K562 (cell line): ENCODE results near the gene ZMYM1. TPM values are rescaled to one million over a fixed set of nuclear protein-coding genes. Genes with fewer than 3 reads are reported as not detected.

ENCODE experiments used
- ATAC-seq: fragments of 200-7000 bp; cut with Tn5 transposase; 3 replicates; pipeline ENCODE4 v1.9.1; 2020; ENCODE audit warnings: moderate library complexity
- BruUV-seq: library from RNA; stranded (reverse); fragments of 400-500 nt; replicated peaks from 2 replicates; lab custom pipeline; 2021; lab: Mats Ljungman, UMichigan
- CTCF ChIA-PET: fragments of 300-600 bp; formaldehyde crosslinking; extraction: SDS; loops from one replicate; lab custom pipeline; 2021; ENCODE audit warnings: low intra/inter-chr PET ratio; lab: Yijun Ruan, JAX
- POLR2A ChIA-PET: fragments of 300-600, 350-650 bp; sonication (Branson Sonifier 250); formaldehyde crosslinking; extraction: SDS; loops from one replicate; lab custom pipeline; 2021; ENCODE audit warnings: antibody characterized with exemption, inconsistent platforms; lab: Yijun Ruan, JAX
- DNase-seq, 4 experiments: peaks; one replicate each; pipeline versions ENCODE4 v3.0.0 to v3.0.0-alpha.2; 2011 to 2018; ENCODE audit warnings: low spot score in 3 of 4, mixed read lengths in 3 of 4; ENCODE audit errors: extremely low read depth in 1 of 4
- FAIRE-seq: peaks from 2 replicates; lab custom pipeline; 2011; peaks lifted over from hg19 to GRCh38; lab: Jason Lieb, UNC
- H2AFZ ChIP-seq: 2 replicates; pipeline ENCODE4 v1.6.0; 2011; ENCODE audit warnings: low read depth, low read length, control low read depth, inconsistent platforms
- H3K27ac ChIP-seq: fragments of 200-600 bp; 3 replicates; pipeline ENCODE4 v1.8.0; 2011; ENCODE audit warnings: low read depth, mild to moderate bottlenecking, control low read depth, inconsistent platforms, low read length, moderate library complexity, mixed read lengths; ENCODE audit errors: extremely low read depth
- H3K27me3 ChIP-seq, 2 experiments: fragments of 300-600 bp in 1 of 2; 2 replicates in 1 of 2; 3 replicates in 1 of 2; pipeline versions ENCODE4 v1.6.0 to v1.8.0; 2011; ENCODE audit warnings: inconsistent platforms in 2 of 2, low read length in 2 of 2, mild to moderate bottlenecking in 1 of 2, mixed read lengths in 1 of 2, moderate library complexity in 1 of 2; ENCODE audit not compliant: control insufficient read depth in 2 of 2, insufficient read depth in 2 of 2
- H3K36me3 ChIP-seq: fragments of 300-600 bp; 3 replicates; pipeline ENCODE4 v1.8.0; 2011; ENCODE audit warnings: mild to moderate bottlenecking, low read length, inconsistent platforms; ENCODE audit not compliant: control insufficient read depth, insufficient read depth
- H3K4me1 ChIP-seq, 2 experiments: fragments of 200-600 bp in 1 of 2; replicated peaks in 1 of 2; 2 replicates in 1 of 2; 3 replicates in 1 of 2; pipeline versions ENCODE4 v1.5.1 to v1.8.0; 2011; ENCODE audit warnings: inconsistent platforms in 2 of 2, low read length in 2 of 2, mild to moderate bottlenecking in 1 of 2, mixed read lengths in 1 of 2, moderate library complexity in 1 of 2; ENCODE audit not compliant: control insufficient read depth in 2 of 2, insufficient read depth in 2 of 2
- H3K4me2 ChIP-seq: 2 replicates; pipeline ENCODE4 v1.6.1; 2011; ENCODE audit warnings: low read length, control low read depth, inconsistent platforms, mixed read lengths; ENCODE audit not compliant: insufficient read depth
- H3K4me3 ChIP-seq: fragments of 200-600 bp; sonication (generic), shearing (Covaris generic); 2 replicates; pipeline ENCODE4 v1.5.1; 2016; ENCODE audit warnings: control low read depth, inconsistent platforms
- H3K79me2 ChIP-seq: fragments of 200-600 bp; 3 replicates; pipeline ENCODE4 v1.8.0; 2011; ENCODE audit warnings: low read length, inconsistent platforms; ENCODE audit not compliant: control insufficient read depth, insufficient read depth
- H3K9ac ChIP-seq, 2 experiments: 2 replicates each; pipeline versions ENCODE4 v1.6.0 to v1.6.1; 2011; ENCODE audit warnings: low read depth in 2 of 2, low read length in 2 of 2, control low read depth in 1 of 2, inconsistent platforms in 1 of 2, mild to moderate bottlenecking in 1 of 2, mixed read lengths in 1 of 2; ENCODE audit not compliant: insufficient read depth in 1 of 2
- H3K9me1 ChIP-seq: one replicate; pipeline ENCODE4 v1.6.0; 2011; ENCODE audit warnings: inconsistent platforms, mild to moderate bottlenecking, low read length, moderate library complexity; ENCODE audit not compliant: control insufficient read depth, insufficient read depth
- H3K9me3 ChIP-seq: replicated peaks from 2 replicates; pipeline ENCODE4 v1.5.1; 2011; ENCODE audit warnings: low read depth, low read length, inconsistent platforms; ENCODE audit not compliant: control insufficient read depth, insufficient read depth
- H4K20me1 ChIP-seq: replicated peaks from 2 replicates; pipeline ENCODE4 v1.6.1; 2011; ENCODE audit warnings: low read length, inconsistent platforms, mixed read lengths; ENCODE audit not compliant: control insufficient read depth, insufficient read depth
- CSDE1 ChIP-seq, 2 experiments: fragments of 450-650 bp; IDR thresholded peaks; 2 replicates each; pipeline ENCODE4 v1.6.1; 2016; ENCODE audit warnings: mild to moderate bottlenecking in 1 of 2
- EGR1 ChIP-seq: fragments of 450-650 bp; conservative IDR thresholded peaks from 2 replicates; pipeline ENCODE4 v1.6.1; 2017; ENCODE audit warnings: mild to moderate bottlenecking
- HDAC6 ChIP-seq: IDR thresholded peaks from 2 replicates; pipeline ENCODE4 v1.6.1; 2012; ENCODE audit warnings: low read depth, mild to moderate bottlenecking, control low read depth, inconsistent platforms, low read length, moderate library complexity
- JUND ChIP-seq, 2 experiments: IDR thresholded peaks; 2 replicates in 1 of 2; 3 replicates in 1 of 2; pipeline ENCODE4 v1.6.1; 2011; ENCODE audit warnings: borderline replicate concordance in 2 of 2, low read depth in 2 of 2, low read length in 2 of 2, improper control_type of control experiment in 1 of 2, missing biosample characterization in 1 of 2, missing genetic modification characterization in 1 of 2, missing genetic modification reagents in 1 of 2
- KAT8 ChIP-seq: fragments of 450-650 bp; IDR thresholded peaks from 2 replicates; pipeline ENCODE4 v1.6.1; 2016; ENCODE audit warnings: low read depth, mild to moderate bottlenecking
- MAZ ChIP-seq, 2 experiments: fragments of 450-650 bp in 1 of 2; sonication (generic) in 1 of 2; formaldehyde crosslinking; IDR thresholded peaks in 1 of 2; conservative IDR thresholded peaks in 1 of 2; 2 replicates each; pipeline versions ENCODE4 v1.4.0 to v1.5.0; 2020; ENCODE audit warnings: mild to moderate bottlenecking in 1 of 2, missing genetic modification reagents in 1 of 2
- NFE2 ChIP-seq: IDR thresholded peaks from 2 replicates; pipeline ENCODE4 v1.6.1; 2014; ENCODE audit warnings: antibody characterized with exemption, low read depth
- PCBP2 ChIP-seq: fragments of 200-400 bp; formaldehyde crosslinking; IDR thresholded peaks from 2 replicates; pipeline ENCODE4 v1.6.1; 2018; ENCODE audit warnings: low read length, low read depth, mild to moderate bottlenecking, moderate library complexity; ENCODE audit not compliant: poor library complexity, severe bottlenecking
- POLR2H ChIP-seq: IDR thresholded peaks from 2 replicates; pipeline ENCODE4 v1.6.1; 2016; ENCODE audit warnings: missing genetic modification characterization, low read depth, mild to moderate bottlenecking, control low read depth, missing compliant biosample characterization, moderate library complexity
- RAD51 ChIP-seq: fragments of 450-650 bp; IDR thresholded peaks from 2 replicates; pipeline ENCODE4 v1.7.1; 2016; ENCODE audit warnings: low read depth, mild to moderate bottlenecking, borderline replicate concordance
- SAFB ChIP-seq: fragments of 200-400 bp; formaldehyde crosslinking; IDR thresholded peaks from 2 replicates; pipeline ENCODE4 v1.6.1; 2017; ENCODE audit warnings: low read depth, low read length, borderline replicate concordance
- SIN3A ChIP-seq, 2 experiments: fragments of 150-350 bp in 1 of 2; IDR thresholded peaks; 2 replicates each; pipeline ENCODE4 v1.6.1; 2011 to 2016; ENCODE audit warnings: borderline replicate concordance in 2 of 2, low read depth in 2 of 2, low read length in 2 of 2, mild to moderate bottlenecking in 2 of 2, moderate library complexity in 2 of 2; ENCODE audit not compliant: control insufficient read depth in 1 of 2
- SNRNP70 ChIP-seq: fragments of 200-400 bp; formaldehyde crosslinking; optimal IDR thresholded peaks from 2 replicates; pipeline ENCODE3; 2017; ENCODE audit warnings: low read depth, low read length
- ZNF217 ChIP-seq: sonication (generic); formaldehyde crosslinking; IDR thresholded peaks from 2 replicates; pipeline ENCODE4 v1.8.0; 2022; ENCODE audit warnings: mild to moderate bottlenecking, missing genetic modification reagents
- WGBS: fragments of 100-300 bp; shearing (Covaris generic); methylation state at CpG from one replicate; pipeline ENCODE4 v1.1.6; 2016; ENCODE audit warnings: low coverage, mixed read lengths; ENCODE audit not compliant: insufficient coverage; ENCODE audit errors: missing lambda C conversion rate; 5-methylcytosine and 5-hydroxymethylcytosine counted together
- in situ Hi-C: fragments of 300-500 bp; cut with MboI; formaldehyde crosslinking; loops from 4 replicates; pipeline ENCODE4 v1.15.0; 2018; ENCODE audit warnings: inconsistent platforms, mixed read lengths
- intact Hi-C: fragments of 100-400 bp; cut with micrococcal nuclease; formaldehyde crosslinking; loops from 2 replicates; pipeline ENCODE4 v1.14.2; 2022
- polyA plus RNA-seq, 8 experiments: library from polyadenylated mRNA; depleted of rRNA in 4 of 8; stranded (reverse) in 5 of 8; unstranded in 3 of 8; fragments of >200 nt; fragmentation: Nextera tagmentation in 2 of 8; fragmentation: Illumina TruSeq in 1 of 8; extraction: Ambion mirVana in 2 of 8; extraction: Trizol in 1 of 8; gene quantifications; 2 replicates each; pipeline versions ENCODE4 v1.2.1 to v1.2.3, GENCODE V29; 2011 to 2014; ENCODE audit warnings: inconsistent platforms in 1 of 8, missing spikeins in 1 of 8
- total RNA-seq, 7 experiments: library from RNA; depleted of rRNA in 6 of 7; stranded (reverse); fragments of >200 nt in 6 of 7; fragmentation: Illumina TruSeq in 2 of 7; extraction: Trizol in 2 of 7; gene quantifications; 2 replicates each; pipeline versions ENCODE4 v1.2.1 to v1.2.3, GENCODE V29; 2011 to 2021; ENCODE audit warnings: low replicate concordance in 1 of 7
- TF ChIP-seq, protein P1 (sequence below): sonication (generic); formaldehyde crosslinking; IDR thresholded peaks from 2 replicates; pipeline ENCODE4 v1.9.0; 2022; ENCODE audit warnings: mild to moderate bottlenecking, missing genetic modification reagents

The ZMYM1 gene
- total and polyA plus RNA-seq, 9 of the 15 experiments (the other 6 are each of a cell fraction or from before 2014, with no cell fraction given) = 7.5 to 25.4 (median 15.8) TPM

DNA sequence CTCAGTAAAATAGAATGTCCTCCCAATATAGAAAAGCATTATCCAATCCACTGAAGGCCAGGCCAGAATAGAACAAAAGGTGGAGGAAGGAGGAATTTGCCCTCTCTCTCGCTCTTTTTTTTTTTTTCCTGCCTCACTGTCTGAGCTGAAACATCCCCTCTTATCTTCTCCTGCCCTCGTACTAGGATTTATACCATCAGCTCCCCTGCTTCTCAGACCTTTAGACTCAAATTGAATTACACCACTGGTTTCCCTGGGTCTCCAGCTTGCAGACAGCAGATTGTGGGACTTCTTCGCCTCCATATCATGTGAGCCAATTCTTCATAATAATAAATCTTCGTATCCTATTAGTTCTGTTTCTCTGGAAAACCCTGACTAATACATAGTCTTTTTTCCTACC is 42.6 kb upstream of the ZMYM1 start:
- no peak overlapping the region for H2AFZ ChIP-seq
- ChIA-PET POLR2A (no interaction called here), CTCF (interaction anchor here (0.6 kb wide), 1 partner anchor 36 kb away, joined by 3 read pairs; no protein-coding TSS in a partner anchor)
- TF ChIP-seq SNRNP70 = no peak
- no peak for TF ChIP-seq RAD51
- no peak for TF ChIP-seq HDAC6
- no peak for TF ChIP-seq JUND (IDR thresholded peaks at IDR 0.05; ENCODE audit: borderline replicate concordance, low read depth, low read length)
- TF ChIP-seq JUND (tag; IDR thresholded peaks at IDR 0.05; ENCODE audit: borderline replicate concordance, low read depth, low read length) = no peak
- no peak for TF ChIP-seq POLR2H
- TF ChIP-seq, protein P1, sequence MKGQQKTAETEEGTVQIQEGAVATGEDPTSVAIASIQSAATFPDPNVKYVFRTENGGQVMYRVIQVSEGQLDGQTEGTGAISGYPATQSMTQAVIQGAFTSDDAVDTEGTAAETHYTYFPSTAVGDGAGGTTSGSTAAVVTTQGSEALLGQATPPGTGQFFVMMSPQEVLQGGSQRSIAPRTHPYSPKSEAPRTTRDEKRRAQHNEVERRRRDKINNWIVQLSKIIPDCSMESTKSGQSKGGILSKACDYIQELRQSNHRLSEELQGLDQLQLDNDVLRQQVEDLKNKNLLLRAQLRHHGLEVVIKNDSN (CRISPR knock-in tag) = no peak
- TF ChIP-seq ZNF217 (CRISPR knock-in tag) = no peak
- TF ChIP-seq EGR1 = no peak
- TF ChIP-seq MAZ (CRISPR knock-in tag; conservative IDR thresholded peaks at IDR 0.05 in 1 of 2, IDR thresholded peaks at IDR 0.05 in 1 of 2) = no peak
- TF ChIP-seq SAFB = no peak
- TF ChIP-seq SIN3A (IDR thresholded peaks at IDR 0.05; ENCODE audit: borderline replicate concordance in 2 of 2, control insufficient read depth in 1 of 2, low read depth in 2 of 2, low read length in 2 of 2) = no peak
- TF ChIP-seq PCBP2 = no peak
- no peak for TF ChIP-seq CSDE1 (IDR thresholded peaks at IDR 0.05)
- TF ChIP-seq NFE2 = no peak
- TF ChIP-seq KAT8 = no peak
- 27% methylated on average over 3 of the region's 4 CpGs for WGBS
- in situ Hi-C loops (no loop called here), intact Hi-C loops (loop anchor here (10.0 kb wide), 1 partner anchor 148 kb away; no protein-coding TSS in a partner anchor)
- no peaks in the 10 kb centered on the region for H4K20me1 ChIP-seq
- ATAC-seq = no peak
- H3K4me3 ChIP-seq = no peak overlapping the region
- peaks cover 15% of the 10 kb centered on the region for H3K9me3 ChIP-seq
- no peak for FAIRE-seq
- no peak overlapping the region for H3K27ac ChIP-seq
- DNase-seq = no peak
- no peak overlapping the region for H3K4me2 ChIP-seq
- no TSS peak for BruUV-seq
- H3K4me1 ChIP-seq = no peaks in the 10 kb centered on the region
- no peaks in the 10 kb centered on the region for H3K79me2 ChIP-seq
- no peaks in the 10 kb centered on the region for H3K27me3 ChIP-seq
- H3K9me1 ChIP-seq = no peaks in the 10 kb centered on the region
- H3K36me3 ChIP-seq = no peaks in the 10 kb centered on the region
- no peak overlapping the region for H3K9ac ChIP-seq
